ENCODE data around the gene TRDMT1. TPM values are rescaled to one million over a fixed set of nuclear protein-coding genes. Genes with fewer than 3 reads are reported as not detected.

Gene TRDMT1
- polyA plus RNA-seq, 3 donors = 3.1 to 6.6 (median 5.0) TPM

DNA sequence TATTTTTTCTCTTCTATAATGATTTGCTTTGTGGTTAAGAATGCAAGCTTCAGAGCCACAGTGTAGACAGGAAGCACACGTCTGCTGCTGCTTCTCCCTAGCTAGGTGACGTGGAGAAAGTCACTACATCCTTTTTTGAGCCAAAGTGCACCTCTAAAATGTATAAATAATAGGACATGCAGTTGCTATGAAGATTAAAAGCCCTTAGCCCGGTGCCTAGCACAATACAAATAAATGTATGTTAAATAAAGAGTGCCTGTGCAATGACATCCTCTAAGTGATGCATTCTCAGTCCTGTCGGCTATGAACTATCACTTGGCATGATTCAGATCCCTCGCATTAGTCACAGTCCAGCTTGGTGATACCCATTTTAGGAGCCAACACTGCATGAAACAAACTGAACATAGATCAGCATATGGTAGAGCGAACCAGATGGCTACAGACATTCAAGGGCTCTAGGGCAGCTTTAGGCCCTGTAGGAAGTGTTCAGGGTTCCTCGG, 4.8 kb upstream of the TRDMT1 start:
- WGBS (ENCODE audit: insufficient coverage) = 94% methylated on average over 3 of the region's 7 CpGs
- Histone ChIP-seq H3K27me3 (ENCODE audit: control insufficient read depth in 2 of 2, insufficient read depth in 2 of 2, low read length in 2 of 2) (no peaks in the 10 kb centered on the region), H3K36me3 (replicated peaks in 1 of 2; ENCODE audit: control insufficient read depth in 1 of 2, insufficient read depth in 2 of 2, low read length in 2 of 2) (no peaks in the 10 kb centered on the region), H3K4me3 (replicated peaks in 1 of 3; ENCODE audit: low read depth in 2 of 3, low read length in 3 of 3) (no peak overlapping the region), H2AFZ (ENCODE audit: insufficient read depth, low read depth, low read length, poor library complexity, severe bottlenecking) (no peak overlapping the region), H4K20me1 (ENCODE audit: insufficient read depth, low read length) (no peaks in the 10 kb centered on the region), H3K27ac (ENCODE audit: low read depth in 1 of 2, low read length in 2 of 2) (peak overlapping the region; percentile 15 to 55), H3K4me1 (ENCODE audit: control insufficient read depth in 1 of 2, insufficient read depth in 2 of 2, low read length in 2 of 2) (peaks cover 19 to 31% of the 10 kb centered on the region in 2 donors), H3K79me2 (ENCODE audit: insufficient read depth, low read length) (no peaks in the 10 kb centered on the region), H3K4me2 (replicated peaks; ENCODE audit: extremely low read depth, low read length, poor library complexity, severe bottlenecking) (no peak overlapping the region), H3K9ac (ENCODE audit: insufficient read depth, low read length, poor library complexity, severe bottlenecking) (no peak overlapping the region), H3K9me3 (replicated peaks in 1 of 2; ENCODE audit: control insufficient read depth in 1 of 2, insufficient read depth in 1 of 2, low read length in 2 of 2) (no peaks in the 10 kb centered on the region)
- intact Hi-C loops (cut with micrococcal nuclease) = loop anchor here in 1 of 2 donors (5.0 kb wide), 1 partner anchor 179 kb away; no protein-coding TSS in a partner anchor
- TF ChIP-seq, protein P1, sequence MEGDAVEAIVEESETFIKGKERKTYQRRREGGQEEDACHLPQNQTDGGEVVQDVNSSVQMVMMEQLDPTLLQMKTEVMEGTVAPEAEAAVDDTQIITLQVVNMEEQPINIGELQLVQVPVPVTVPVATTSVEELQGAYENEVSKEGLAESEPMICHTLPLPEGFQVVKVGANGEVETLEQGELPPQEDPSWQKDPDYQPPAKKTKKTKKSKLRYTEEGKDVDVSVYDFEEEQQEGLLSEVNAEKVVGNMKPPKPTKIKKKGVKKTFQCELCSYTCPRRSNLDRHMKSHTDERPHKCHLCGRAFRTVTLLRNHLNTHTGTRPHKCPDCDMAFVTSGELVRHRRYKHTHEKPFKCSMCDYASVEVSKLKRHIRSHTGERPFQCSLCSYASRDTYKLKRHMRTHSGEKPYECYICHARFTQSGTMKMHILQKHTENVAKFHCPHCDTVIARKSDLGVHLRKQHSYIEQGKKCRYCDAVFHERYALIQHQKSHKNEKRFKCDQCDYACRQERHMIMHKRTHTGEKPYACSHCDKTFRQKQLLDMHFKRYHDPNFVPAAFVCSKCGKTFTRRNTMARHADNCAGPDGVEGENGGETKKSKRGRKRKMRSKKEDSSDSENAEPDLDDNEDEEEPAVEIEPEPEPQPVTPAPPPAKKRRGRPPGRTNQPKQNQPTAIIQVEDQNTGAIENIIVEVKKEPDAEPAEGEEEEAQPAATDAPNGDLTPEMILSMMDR (IDR thresholded peaks at IDR 0.05) = no peak
- peak overlapping the region in 1 of 2 donors; percentile 45 for H3K4me3 Mint-ChIP-seq
- peak overlapping the region; percentile 91 to 99 (median 98) for H3K27ac Mint-ChIP-seq
- H3K4me1 Mint-ChIP-seq = peaks cover 32% of the 10 kb centered on the region
- peak; percentile 57 to 96 (median 94) for DNase-seq
- peaks cover 0 to 4% (median 0%) of the 10 kb centered on the region in 3 donors for H3K27me3 Mint-ChIP-seq (ENCODE audit: low read depth in 3 of 3)
- no peaks in the 10 kb centered on the region for H3K9me3 Mint-ChIP-seq
- peaks cover 6 to 7% of the 10 kb centered on the region in 2 donors for H3K36me3 Mint-ChIP-seq

DNA sequence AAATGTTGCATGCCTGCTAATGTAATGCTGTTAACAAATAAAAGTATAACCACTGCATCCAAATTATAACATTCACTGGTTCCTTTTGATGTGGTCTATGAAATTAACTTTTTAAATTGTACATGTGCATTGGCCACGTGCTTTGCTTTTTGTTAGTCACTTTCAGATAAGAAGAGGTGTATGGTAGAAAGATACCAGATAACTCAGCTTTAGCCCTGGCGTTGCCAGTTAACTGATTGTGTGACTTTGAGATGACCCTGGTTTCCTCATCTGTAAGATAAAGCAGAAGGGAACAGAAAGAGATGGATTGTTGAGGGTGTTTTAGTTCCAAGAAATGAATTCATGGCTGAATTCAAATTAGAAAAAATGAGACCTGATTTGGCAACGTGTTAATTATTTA, 1.9 kb upstream of the TRDMT1 start:
- no peaks in the 10 kb centered on the region for H4K20me1 ChIP-seq (ENCODE audit: insufficient read depth, low read length)
- no peaks in the 10 kb centered on the region for H3K36me3 ChIP-seq (replicated peaks in 1 of 2; ENCODE audit: control insufficient read depth in 1 of 2, insufficient read depth in 2 of 2, low read length in 2 of 2)
- Mint-ChIP-seq H3K4me3 (no peak overlapping the region), H3K4me1 (peaks cover 38% of the 10 kb centered on the region), H3K36me3 (peaks cover 5 to 6% of the 10 kb centered on the region in 2 donors), H3K27me3 (ENCODE audit: low read depth in 3 of 3) (peaks cover 0 to 4% (median 0%) of the 10 kb centered on the region in 3 donors), H3K9me3 (no peaks in the 10 kb centered on the region), H3K27ac (peak overlapping the region in 2 of 7 donors; percentile 6 to 50)
- H3K9ac ChIP-seq (ENCODE audit: insufficient read depth, low read length, poor library complexity, severe bottlenecking) = no peak overlapping the region
- no peak overlapping the region for H2AFZ ChIP-seq (ENCODE audit: insufficient read depth, low read depth, low read length, poor library complexity, severe bottlenecking)
- intact Hi-C loops (cut with micrococcal nuclease) = loop anchor here (2.0 to 5.0 kb wide), 3 partner anchors 13 to 176 kb away; no protein-coding TSS in a partner anchor
- H3K4me2 ChIP-seq (replicated peaks; ENCODE audit: extremely low read depth, low read length, poor library complexity, severe bottlenecking) = no peak overlapping the region
- H3K9me3 ChIP-seq (replicated peaks in 1 of 2; ENCODE audit: control insufficient read depth in 1 of 2, insufficient read depth in 1 of 2, low read length in 2 of 2) = no peaks in the 10 kb centered on the region
- H3K4me1 ChIP-seq (ENCODE audit: control insufficient read depth in 1 of 2, insufficient read depth in 2 of 2, low read length in 2 of 2) = peaks cover 20 to 29% of the 10 kb centered on the region in 2 donors
- no peak overlapping the region for H3K4me3 ChIP-seq (replicated peaks in 1 of 3; ENCODE audit: low read depth in 2 of 3, low read length in 3 of 3)
- 67% methylated on average over 1 of the region's 3 CpGs for WGBS (ENCODE audit: insufficient coverage)
- H3K27me3 ChIP-seq (ENCODE audit: control insufficient read depth in 2 of 2, insufficient read depth in 2 of 2, low read length in 2 of 2) = no peaks in the 10 kb centered on the region
- peaks cover 14% of the 10 kb centered on the region for H3K79me2 ChIP-seq (ENCODE audit: insufficient read depth, low read length)
- TF ChIP-seq, protein P1 (IDR thresholded peaks at IDR 0.05) = no peak
- H3K27ac ChIP-seq (ENCODE audit: low read depth in 1 of 2, low read length in 2 of 2) = no peak overlapping the region
- DNase-seq = no peak
